ENCODE data around the gene CHN2.
A peak's percentile ranks its signal among the peaks of the same experiment; 100 is the strongest.

The CHN2 gene

DNA sequence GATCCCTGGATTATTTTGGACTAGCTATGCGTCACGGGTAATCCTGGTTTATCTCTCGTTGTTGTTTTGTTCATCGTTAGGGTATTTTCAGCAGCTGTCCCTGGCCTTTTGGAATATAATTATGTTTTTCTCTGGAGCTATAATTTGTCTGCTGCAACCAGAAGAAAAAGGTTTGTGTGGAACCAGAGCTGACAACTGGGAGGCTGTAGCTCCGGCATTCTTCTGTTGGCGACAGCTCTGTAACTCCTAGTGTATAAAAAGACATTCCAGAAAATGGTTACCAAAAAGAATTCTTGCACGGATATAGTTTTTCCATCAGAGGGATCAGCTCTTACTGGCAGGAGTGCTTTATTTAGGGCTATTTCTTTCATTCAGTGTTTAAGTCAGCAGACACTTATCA is 238.1 kb downstream of the CHN2 start:
- DNase-seq (ENCODE audit: low spot score), result no peak

DNA sequence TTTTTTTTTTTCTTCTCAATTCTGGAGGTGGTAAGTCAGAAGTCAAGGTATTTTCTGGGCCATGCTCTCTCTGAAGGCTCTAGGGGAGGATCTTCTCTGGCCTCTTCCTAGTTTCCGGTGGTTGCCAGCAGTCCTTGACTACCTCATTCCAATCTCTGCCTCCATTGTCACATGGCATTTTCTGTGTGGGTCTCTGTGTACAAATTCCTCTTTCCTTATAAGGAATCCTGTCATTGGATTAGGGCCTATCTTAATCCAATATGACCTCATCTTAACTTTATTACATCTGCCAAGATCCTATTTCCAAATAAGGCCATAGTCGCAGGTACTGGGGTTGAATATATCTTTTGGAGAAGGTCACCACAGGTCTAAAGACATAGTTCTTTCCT is 239.8 kb downstream of the CHN2 start:
- DNase-seq (ENCODE audit: low spot score), result no peak

DNA sequence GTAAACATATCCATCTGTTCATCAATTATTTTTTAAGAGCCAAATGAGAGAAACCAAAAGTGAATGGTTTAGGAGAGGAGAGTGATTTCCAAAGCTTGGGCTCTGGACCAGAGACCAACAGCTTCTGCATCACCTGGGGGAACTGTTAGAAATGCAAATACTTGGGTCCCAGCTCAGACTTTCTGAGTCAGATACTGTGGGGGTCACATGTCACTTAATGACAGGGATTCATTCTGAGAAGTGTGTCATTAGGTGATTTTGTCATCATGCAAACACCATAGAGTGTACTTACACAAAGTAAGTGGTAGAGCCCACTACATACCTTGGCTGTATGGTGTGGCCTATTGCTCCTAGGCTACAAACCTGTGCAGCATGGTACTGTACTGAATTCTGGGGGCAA is 240.6 kb downstream of the CHN2 start:
- DNase-seq (ENCODE audit: low spot score), result no peak

DNA sequence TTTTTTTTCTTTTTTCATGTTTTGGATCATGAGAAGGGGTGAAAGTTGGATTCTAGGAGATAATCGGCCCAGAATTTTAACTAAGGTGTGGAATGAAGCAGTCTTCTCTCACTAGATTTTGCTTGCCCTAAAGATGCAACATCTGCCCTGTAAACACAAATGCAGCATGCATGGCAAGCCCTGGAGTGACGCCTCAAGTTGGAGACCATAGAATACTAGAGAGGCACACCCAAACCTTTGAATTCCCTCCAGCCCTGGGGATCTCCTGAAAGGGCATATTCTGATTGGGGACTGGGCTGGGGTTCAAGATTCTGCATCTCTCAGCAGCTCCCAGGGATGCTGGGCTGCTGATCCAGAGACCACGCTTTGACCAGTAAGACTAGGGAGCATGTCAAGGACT is 241.3 kb downstream of the CHN2 start:
- no peak for DNase-seq (ENCODE audit: low spot score)

DNA sequence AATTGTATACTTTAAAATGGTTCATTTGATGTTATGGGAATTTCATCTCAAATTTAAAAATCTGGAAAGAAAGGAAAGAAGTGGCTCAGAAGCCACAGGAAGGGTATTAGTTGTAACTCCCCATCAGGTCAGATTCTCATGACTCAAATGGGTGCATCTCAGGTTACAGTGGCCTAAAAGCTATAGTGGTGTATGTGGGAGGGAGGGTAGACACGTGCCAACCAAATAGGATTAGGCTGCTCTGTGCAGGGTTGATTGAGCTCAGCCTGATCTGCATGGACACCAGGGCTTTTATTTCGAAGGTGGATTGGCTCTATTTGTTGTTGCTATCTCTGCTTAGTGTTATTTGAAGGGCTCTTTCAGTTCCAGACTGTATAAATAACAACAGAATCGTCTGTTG is 247.6 kb downstream of the CHN2 start:
- peak; percentile 20 for DNase-seq (ENCODE audit: low spot score)

DNA sequence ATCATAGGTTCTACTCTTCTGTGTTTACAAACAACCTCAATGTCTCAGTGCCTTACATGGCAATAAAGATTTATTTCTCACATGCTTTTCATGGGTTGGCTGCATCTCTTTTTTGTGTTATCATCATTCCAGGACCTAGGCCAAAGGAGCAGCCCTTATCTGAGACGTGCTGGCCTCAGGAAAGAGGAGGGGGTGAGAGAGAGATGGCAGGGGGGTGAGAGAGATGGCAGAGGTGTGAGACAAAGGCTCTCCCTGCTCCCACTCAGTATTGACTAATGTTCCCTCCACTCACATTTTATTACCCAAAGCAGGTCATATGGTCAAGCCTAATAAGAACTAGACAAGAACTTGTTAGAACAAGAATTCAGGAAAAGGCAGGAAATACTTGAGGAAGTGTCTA is 249.0 kb downstream of the CHN2 start:
- no peak for DNase-seq (ENCODE audit: low spot score)

DNA sequence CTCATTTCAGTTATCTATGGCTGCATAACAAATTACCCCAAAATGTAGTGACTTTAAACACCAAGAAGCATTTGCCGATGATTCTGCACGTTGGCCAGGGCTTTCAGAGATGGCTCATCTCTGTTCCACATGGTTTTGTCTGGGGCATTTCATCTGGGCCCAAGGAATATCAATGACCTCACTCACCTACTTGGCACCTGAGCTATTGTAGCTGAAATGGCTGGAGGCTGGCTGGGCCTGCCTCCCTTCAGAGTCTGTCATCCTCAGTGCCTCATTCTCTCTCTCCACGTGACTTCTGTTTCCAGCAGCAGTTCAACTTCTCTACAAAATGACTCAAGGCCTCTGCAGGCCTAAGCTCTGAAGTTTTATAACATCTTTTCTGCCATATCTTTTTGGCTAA is 249.7 kb downstream of the CHN2 start:
- no peak for DNase-seq (ENCODE audit: low spot score)

DNA sequence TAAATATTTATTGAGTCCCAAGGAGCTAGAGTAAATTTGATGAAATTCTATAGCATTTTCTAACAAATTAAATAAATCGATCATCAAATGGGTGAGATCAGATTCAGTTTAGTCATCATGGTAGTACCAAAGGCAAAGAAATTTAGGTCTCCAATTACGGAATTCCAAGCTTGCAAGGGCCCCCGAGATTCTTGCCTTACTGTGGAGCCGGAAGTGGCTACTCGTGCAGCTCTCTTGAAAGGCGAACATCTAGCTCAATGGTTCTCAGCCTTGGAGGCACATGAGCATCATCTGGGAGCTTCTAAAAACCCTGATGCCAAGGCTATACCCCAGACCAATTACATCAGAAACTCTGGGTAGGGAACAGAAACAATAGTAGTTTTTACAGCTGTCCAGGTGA is 251.2 kb downstream of the CHN2 start:
- no peak for DNase-seq (ENCODE audit: low spot score)

DNA sequence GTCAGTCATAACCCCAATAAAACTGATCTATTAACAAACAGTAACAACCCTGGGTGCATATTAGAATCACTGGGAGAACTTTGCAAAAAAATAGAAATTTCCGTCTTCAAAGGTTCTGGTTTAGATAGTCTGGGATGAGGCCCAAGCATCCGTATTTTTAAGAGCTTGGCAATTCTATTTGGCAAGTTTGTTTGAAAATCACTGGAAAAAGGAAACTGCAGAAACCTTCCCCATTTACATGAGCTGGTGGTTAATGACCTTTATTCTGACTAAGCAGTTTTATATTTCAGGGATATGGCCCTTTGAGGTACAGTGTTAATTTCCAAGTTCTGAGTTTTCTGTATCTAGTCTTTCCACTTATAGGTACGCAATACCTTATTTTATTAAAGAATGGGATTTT is 253.3 kb downstream of the CHN2 start:
- no peak for DNase-seq (ENCODE audit: low spot score)

DNA sequence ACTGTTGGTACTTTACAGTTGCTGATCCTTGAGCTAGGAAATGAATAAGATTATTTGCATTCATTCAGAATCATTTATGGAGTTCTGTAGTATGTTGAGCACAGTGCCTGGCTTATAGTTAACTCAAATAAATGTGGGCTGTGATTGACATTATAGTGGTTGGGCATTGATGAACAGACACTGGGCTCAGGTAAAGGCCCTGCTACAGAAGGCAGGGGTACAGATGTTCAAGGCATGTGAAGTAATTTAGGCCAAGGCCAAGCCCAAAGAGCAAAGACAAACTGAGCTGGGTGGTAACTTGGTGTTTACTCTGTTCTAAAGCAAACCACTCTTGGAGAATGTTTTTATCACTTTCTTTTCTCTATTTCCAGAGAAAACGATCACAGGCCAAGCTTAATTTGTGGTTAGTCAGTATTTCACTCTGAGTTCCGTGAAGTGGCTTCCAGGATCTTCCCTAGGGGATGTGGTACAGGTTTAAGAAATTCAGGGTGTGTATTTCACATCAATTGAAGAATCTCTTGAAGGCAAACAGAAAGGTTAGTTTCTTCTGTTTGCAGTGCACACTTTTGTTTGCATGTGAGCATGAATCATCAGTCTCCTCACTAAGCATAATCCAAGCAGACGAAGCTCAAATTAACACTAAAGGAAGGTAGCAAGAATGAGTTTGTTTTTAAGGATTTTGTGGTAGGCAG is 255.1 kb downstream of the CHN2 start:
- DNase-seq (ENCODE audit: low spot score), result no peak

DNA sequence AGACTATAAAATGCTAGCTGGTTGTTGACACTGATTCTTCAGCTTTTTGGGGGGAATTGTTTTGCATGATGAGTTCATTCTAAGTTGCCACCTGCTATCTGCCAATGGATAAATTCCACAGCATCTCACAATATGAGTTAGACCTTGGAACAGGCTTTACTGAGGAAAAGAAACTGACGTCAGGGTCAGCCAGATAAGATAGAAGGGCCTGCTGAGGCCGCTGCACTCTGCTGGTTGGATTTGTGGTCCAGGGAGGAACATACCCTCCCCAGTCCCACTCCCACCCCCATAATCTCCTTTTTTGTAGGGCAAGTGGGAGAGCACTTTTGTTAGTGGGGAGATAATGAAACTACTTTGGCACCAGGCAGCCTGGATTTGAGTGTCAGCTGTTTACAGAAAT is 258.4 kb downstream of the CHN2 start:
- DNase-seq (ENCODE audit: low spot score), result no peak

DNA sequence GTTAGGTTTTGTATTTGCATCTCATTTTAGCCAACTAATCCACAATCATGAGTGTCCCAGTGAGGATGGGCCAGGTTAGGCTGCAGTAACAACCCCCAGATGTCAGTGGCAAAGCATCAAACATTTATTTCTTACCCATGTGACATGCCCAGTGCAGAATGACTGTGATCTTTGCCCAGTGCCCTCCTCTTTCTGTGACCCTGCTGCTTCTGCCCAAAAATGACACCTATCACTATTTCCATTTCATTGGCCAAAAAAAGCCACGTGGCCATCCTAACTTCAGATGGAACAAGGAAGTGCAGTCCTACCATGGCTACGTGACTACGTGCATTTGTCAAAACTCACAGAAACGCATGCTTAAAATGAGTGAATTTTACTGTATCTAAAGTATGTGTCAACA is 259.9 kb downstream of the CHN2 start:
- DNase-seq (ENCODE audit: low spot score), result no peak

DNA sequence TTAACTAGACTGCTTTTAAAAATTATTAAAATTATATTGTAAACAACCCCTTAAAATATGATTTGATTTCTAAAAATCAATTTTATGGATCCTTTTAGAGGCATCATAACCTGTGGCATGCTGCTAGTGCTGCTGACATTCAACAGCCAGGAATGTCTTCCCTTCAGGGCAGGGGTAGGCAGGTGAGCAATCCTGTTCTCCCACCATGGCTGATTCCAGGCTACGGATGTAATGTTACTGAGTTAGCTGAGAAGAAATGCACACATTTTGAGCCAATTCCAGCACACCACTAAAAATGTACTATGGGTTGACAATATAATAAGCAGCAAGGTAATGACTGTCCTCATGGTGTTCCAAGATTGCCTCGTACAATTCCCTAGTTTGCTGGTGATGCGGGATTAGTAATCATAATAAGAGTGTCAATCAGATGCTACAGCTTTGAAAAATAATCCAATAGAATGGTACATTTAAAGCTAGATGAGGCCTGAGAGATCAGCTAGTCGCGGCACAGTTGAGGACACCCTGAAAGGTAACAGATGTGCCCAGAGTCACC is 260.4 kb downstream of the CHN2 start:
- DNase-seq (ENCODE audit: low spot score), result no peak

DNA sequence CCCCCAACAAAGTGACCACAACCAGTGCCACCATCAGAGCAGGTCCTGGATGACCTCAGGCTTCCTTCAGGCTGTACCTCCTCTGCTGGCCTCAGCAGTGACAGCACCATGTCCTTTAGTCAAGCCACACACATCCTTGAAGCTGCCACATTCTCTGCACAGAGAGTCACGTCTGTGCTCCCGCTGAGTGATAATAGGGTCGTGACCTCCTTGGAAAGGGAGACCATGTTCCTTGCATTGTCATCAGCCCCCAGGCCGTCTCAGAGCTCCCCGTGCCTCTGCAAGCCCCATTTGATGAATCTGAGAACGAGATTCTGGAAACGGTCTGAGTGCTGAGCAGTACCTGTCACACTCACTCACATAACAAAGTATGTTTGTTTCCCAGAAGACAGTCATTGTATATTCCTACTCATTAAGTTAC is 262.6 kb downstream of the CHN2 start:
- DNase-seq (ENCODE audit: low spot score), result no peak

DNA sequence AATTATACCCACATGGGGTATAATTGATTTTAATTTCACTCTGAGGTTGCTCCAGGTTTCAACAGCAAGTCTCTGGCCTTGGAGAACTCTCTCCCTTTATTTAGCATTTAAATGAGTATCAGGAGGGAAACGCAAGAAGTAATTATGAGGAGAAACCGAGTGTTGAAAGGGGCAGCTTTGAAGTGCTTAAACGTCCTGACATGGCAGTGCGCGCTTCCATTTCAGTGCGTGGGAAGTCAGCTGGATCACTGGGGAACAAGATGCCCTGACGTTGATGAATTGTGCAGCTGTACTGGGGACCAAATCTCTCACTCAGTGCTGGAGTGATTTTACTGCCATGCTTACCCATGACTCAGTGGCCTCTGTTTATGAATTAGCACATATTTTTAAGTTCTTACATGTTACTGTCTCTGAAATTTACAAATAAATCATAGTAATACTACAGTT is 263.0 kb downstream of the CHN2 start:
- peak; percentile 68 for DNase-seq (ENCODE audit: low spot score)

DNA sequence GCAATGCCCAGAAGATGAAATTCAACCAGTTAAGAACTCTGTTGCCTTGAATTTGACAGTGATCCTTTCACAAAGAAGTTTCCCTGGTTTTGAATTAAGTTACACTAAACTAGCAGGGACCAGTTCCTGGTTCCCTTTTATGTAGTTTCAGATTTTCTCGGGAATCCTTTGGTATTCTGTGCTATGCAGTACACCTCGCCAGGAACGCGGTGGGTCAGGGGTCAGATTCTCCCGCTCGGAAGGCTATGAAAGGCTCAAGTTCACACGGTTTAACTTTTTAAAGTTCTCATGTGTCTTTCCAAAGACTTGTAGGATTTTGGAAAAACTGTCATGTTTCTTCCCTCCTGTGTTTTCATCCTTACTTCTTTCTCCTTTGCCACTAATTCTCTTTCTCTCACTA is 264.4 kb downstream of the CHN2 start:
- DNase-seq (ENCODE audit: low spot score), result no peak

DNA sequence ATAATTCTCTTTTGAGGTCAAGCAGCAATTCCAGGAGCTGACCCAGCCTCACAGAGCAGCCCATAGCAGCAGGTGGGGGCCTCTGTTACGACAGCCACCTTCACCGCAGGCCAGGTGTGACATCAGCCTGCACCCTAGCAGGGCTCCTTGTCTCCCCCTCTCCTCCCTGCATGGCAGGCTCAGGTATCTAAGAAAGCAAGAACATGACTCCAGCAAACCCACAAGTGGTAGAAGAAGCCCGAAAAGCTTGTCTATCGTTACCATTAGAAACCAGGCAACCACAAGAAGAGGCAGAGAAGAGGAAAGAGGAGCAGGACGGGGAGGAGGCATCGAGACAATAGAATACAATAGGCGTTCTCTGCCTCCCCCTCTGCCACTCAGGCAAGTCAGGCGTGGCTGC is 265.0 kb downstream of the CHN2 start:
- DNase-seq (ENCODE audit: low spot score), result no peak

DNA sequence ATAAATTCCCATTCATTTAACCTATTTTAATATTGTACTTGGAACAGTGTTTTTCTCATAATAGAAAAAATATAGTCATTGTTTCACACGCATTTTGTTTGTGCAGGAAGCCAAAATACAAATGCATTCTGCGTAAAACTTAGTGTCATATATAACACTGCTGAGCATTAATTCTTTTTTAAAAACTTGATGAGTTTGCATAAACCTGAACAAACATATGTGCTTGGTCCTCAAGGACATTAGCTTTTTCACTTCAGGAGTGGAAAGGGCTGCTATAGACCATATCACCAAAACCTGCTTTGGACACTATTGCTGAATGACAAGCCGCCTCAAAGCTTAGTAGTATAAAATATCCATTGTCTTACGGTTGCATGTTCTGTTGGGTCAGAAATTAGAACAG is 267.4 kb downstream of the CHN2 start:
- DNase-seq (ENCODE audit: low spot score), result no peak

DNA sequence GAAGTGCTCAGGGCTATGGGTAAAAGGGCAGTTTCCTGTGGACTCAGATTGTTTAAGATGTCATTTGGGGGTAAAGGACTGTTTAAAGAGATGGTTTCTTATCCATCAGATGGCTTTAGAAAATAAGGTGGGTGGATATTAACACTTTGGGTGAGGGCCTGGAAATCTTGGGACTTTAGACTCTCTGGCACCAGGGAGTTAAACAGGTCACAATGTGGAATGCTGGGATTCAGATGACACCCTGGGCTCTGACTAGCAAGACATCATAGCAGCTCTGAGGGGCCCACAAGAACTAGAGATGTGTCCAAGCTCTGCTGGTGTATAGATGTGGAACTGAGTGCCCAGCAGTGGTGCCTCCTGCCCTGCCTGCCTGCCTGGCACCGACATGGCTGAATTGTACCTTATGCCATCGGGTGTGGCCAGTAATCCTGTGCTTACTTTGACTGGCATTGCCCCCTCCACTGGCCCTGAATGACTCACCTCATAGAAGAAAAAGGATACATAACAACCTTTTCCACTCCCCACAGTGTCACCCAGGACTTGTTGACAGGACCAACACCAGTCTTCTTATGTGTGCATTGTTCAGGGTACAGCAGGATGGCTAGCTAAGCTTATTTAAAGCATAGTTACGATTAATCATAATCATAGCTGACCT is 269.1 kb downstream of the CHN2 start:
- DNase-seq (ENCODE audit: low spot score), result no peak

DNA sequence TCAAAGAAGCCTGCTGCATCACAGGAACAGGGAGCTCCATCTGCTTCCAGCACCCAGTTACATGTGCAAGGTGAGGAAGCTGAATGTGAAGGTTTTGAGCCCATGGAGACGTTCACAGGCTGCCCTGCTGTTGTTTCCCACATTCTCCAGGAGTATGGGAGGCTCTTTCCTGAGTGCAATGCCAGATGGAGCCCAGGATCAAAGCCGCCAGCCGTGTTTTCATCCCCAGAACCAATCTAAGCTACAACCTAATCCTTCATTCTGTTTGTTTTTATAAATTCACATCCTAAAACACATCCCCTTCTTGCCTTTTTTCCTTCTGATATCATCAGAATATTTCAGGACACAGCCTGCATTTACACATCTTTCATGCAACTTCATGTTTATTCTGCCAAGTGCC is 270.2 kb downstream of the CHN2 start:
- DNase-seq (ENCODE audit: low spot score), result no peak

DNA sequence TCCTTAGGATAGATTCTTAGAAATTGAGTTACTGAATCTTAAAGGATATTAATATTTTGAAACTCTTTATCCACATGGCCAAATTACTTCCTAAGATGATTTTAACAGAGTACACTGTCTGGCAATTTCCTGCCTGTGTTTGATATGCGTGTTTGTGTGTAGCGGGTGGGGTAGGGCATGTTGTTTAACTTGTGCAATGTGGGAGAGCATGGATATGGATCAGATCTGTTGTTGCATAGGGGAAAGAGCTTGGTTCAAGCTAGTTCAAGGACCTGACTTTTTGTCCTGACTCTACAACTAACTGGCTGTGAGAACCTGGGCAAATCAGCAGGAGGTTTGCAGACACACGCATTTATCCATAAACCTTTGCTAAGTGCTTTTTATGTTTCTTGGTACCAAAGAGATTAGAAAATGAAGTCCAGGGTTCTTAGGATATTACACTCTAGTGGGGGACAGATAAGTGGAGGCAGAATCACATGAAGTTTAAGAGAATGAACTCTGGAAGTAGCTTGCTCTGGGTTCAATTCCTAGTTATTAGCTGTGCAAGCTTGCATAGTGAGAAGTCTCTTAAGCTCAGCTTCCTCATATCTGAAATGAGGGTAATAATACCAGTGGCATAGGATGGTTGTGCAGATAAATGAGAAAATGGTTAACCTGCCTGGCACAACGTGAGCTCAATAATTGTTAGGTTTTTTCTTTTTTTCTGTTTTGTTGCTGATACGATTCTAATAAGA is 272.8 kb downstream of the CHN2 start:
- DNase-seq (ENCODE audit: low spot score), result no peak

DNA sequence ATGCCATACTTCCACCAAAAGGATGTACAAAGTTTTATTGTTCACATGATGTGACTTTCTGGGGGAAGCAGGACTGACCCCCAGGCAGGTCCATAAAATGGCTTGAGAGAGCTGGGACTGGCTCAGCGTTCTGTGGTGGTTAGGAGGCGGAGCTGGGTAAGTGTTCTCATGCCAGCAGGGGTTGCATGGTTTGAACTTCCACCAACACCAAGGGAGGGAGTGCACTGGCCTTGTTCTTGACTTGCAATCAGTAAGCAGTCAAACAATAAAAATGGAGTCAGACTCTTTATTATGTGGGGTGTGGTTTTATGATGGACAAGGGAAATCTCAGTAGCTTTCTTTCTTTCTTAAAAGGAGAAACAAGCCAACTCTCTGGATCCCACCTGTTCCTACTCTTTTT is 273.6 kb downstream of the CHN2 start:
- no peak for DNase-seq (ENCODE audit: low spot score)

DNA sequence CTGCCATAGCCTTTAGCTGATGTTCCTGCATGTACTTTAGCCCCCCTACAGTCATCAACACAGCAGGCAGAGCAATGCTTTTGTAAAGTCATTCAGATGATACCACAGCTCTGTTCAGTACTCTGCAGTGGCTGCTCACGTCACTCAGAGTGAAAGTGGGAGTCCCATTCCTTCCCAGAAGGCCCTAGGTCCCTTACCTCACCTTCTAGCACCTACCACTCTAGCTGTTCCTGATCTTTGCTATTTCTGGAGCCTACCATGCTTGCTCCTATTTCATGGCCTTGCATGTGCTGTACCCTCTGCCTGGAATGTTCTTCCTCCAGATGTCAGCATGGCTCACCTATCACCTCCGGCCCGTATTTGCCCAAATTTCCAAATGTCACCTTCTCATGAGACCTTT is 274.7 kb downstream of the CHN2 start:
- DNase-seq (ENCODE audit: low spot score), result no peak

Measured in GM03348 (cell line).